ENCODE data around the gene FUT8. TPM values are rescaled to one million over a fixed set of nuclear protein-coding genes. Genes with fewer than 3 reads are reported as not detected.
"Not testable (repeated sequence)": the region's sequence is repeated elsewhere in the genome, so short reads cannot be mapped to it uniquely, and the experiment has no call there.

Gene FUT8
- total and polyA plus RNA-seq, 2 experiments from 2014 or later = 26.6 to 67.5 TPM

DNA sequence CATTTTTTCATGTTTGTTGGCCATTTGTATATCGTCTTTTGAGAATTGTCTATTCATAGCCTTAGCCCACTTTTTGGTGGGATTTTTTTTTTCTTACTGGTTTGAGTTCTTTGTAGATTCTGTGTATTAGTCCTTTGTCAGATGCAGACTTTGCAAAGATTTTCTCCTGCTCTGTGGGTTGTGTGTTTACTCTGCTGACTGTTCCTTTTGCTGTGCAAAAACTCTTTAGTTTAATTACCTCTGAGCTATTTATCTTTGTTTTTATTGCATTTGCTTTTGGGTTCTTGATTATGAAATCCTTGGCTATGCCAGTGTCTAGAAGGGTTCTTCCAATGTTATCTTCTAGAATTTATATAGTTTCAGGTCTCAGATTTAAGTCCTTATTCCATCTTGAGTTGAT lies 220.0 kb downstream of the FUT8 start:
- H3K4me3 ChIP-seq = no peak overlapping the region
- H3K9me2 ChIP-seq (replicated peaks; ENCODE audit: insufficient read depth) = no peaks in the 10 kb centered on the region
- H3K9me3 ChIP-seq (ENCODE audit: low read depth) = peaks cover 4% of the 10 kb centered on the region
- TF ChIP-seq EZH2phosphoT487 (IDR thresholded peaks at IDR 0.05; ENCODE audit: low read depth, severe bottlenecking, unreplicated experiment) = no peak
- TF ChIP-seq, protein P1, sequence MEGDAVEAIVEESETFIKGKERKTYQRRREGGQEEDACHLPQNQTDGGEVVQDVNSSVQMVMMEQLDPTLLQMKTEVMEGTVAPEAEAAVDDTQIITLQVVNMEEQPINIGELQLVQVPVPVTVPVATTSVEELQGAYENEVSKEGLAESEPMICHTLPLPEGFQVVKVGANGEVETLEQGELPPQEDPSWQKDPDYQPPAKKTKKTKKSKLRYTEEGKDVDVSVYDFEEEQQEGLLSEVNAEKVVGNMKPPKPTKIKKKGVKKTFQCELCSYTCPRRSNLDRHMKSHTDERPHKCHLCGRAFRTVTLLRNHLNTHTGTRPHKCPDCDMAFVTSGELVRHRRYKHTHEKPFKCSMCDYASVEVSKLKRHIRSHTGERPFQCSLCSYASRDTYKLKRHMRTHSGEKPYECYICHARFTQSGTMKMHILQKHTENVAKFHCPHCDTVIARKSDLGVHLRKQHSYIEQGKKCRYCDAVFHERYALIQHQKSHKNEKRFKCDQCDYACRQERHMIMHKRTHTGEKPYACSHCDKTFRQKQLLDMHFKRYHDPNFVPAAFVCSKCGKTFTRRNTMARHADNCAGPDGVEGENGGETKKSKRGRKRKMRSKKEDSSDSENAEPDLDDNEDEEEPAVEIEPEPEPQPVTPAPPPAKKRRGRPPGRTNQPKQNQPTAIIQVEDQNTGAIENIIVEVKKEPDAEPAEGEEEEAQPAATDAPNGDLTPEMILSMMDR (IDR thresholded peaks at IDR 0.05; ENCODE audit: poor library complexity) = no peak
- no peak for TF ChIP-seq EZH2 (IDR thresholded peaks at IDR 0.05; ENCODE audit: borderline replicate concordance)
- no peaks in the 10 kb centered on the region for H3K79me2 ChIP-seq
- no peak for DNase-seq (ENCODE audit: low spot score)
- no peaks in the 10 kb centered on the region for H3K36me3 ChIP-seq (replicated peaks; ENCODE audit: insufficient read depth, low read depth)
- H3K27ac ChIP-seq = no peak overlapping the region
- H3K27me3 ChIP-seq = no peaks in the 10 kb centered on the region
- no peaks in the 10 kb centered on the region for H4K20me1 ChIP-seq (ENCODE audit: insufficient read depth, poor library complexity, severe bottlenecking)
- H2AFZ ChIP-seq = no peak overlapping the region
- H3K4me1 ChIP-seq (ENCODE audit: insufficient read depth) = no peaks in the 10 kb centered on the region
- 97% methylated on average over 1 of the region's 1 CpG for WGBS (ENCODE audit: low lambda C conversion rate, missing lambda C conversion rate)
- no peak overlapping the region for H3K4me2 ChIP-seq

DNA sequence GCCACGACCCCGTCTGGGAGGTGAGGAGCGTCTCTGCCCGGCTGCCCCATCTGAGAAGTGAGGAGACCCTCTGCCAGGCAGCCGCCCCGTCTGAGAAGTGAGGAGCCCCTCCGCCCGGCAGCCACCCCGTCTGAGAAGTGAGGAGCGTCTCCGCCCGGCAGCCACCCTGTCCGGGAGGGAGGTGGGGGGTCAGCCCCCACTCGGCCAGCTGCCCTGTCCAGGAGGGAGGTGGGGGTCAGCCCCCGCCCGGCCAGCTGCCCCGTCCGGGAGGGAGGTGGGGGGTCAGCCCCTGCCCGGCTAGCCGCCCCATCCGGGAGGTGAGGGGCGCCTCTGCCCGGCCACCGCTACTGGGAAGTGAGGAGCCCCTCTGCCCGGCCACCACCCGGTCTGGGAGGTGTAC lies 221.1 kb downstream of the FUT8 start:
- not testable (repeated sequence) for H3K27ac ChIP-seq; H3K4me3 ChIP-seq; H4K20me1 ChIP-seq (ENCODE audit: insufficient read depth, poor library complexity, severe bottlenecking); H3K9me3 ChIP-seq (ENCODE audit: low read depth); H3K36me3 ChIP-seq (replicated peaks; ENCODE audit: insufficient read depth, low read depth); H2AFZ ChIP-seq; H3K79me2 ChIP-seq; H3K4me2 ChIP-seq; H3K4me1 ChIP-seq (ENCODE audit: insufficient read depth); DNase-seq (ENCODE audit: low spot score); H3K9me2 ChIP-seq (replicated peaks; ENCODE audit: insufficient read depth); H3K27me3 ChIP-seq
- whole genome bisulfite sequencing (ENCODE audit: low lambda C conversion rate, missing lambda C conversion rate) = 95% methylated on average over 17 of the region's 26 CpGs

GRCh38 chr14:65637780-65638179 lies 225.2 kb downstream of the FUT8 start:
- TF ChIP-seq EZH2 (IDR thresholded peaks at IDR 0.05; ENCODE audit: borderline replicate concordance) (no peak), EZH2phosphoT487 (IDR thresholded peaks at IDR 0.05; ENCODE audit: low read depth, severe bottlenecking, unreplicated experiment) (no peak)
- TF ChIP-seq, protein P1 (IDR thresholded peaks at IDR 0.05; ENCODE audit: poor library complexity) = no peak
- H4K20me1 ChIP-seq (ENCODE audit: insufficient read depth, poor library complexity, severe bottlenecking) = no peaks in the 10 kb centered on the region
- H3K4me3 ChIP-seq = no peak overlapping the region
- H3K9me3 ChIP-seq (ENCODE audit: low read depth) = peaks cover 4% of the 10 kb centered on the region
- no peak for DNase-seq (ENCODE audit: low spot score)
- no peak overlapping the region for H3K27ac ChIP-seq
- H3K4me1 ChIP-seq (ENCODE audit: insufficient read depth) = no peaks in the 10 kb centered on the region
- H3K27me3 ChIP-seq = no peaks in the 10 kb centered on the region
- no peaks in the 10 kb centered on the region for H3K79me2 ChIP-seq
- no peak overlapping the region for H3K4me2 ChIP-seq
- no peaks in the 10 kb centered on the region for H3K9me2 ChIP-seq (replicated peaks; ENCODE audit: insufficient read depth)
- no peak overlapping the region for H2AFZ ChIP-seq
- 84% methylated on average over 7 of the region's 7 CpGs for WGBS (ENCODE audit: low lambda C conversion rate, missing lambda C conversion rate)
- H3K36me3 ChIP-seq (replicated peaks; ENCODE audit: insufficient read depth, low read depth) = no peaks in the 10 kb centered on the region

DNA sequence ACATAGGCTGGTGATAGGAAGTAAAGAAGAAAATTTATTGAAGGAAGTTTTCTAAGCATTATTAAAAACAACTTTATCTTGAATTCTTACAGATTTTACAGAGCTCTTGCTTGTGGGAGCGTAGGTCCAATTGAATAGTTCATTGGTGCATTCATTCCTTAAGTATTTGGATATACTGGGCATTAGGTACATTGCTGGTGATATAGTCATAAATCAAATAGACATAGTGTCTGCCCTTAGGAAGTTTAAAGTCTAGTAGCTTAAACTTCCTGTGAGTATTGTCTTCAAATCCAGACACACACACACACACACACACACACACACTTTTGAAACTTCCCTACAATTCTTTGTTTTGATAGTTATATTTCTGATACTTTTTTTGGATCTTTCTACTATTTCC lies 226.7 kb downstream of the FUT8 start:
- no peak overlapping the region for H3K4me3 ChIP-seq
- no peaks in the 10 kb centered on the region for H3K36me3 ChIP-seq (replicated peaks; ENCODE audit: insufficient read depth, low read depth)
- WGBS (ENCODE audit: low lambda C conversion rate, missing lambda C conversion rate) = 95% methylated on average over 1 of the region's 1 CpG
- H3K27ac ChIP-seq = no peak overlapping the region
- H3K4me2 ChIP-seq = no peak overlapping the region
- no peaks in the 10 kb centered on the region for H3K27me3 ChIP-seq
- no peaks in the 10 kb centered on the region for H4K20me1 ChIP-seq (ENCODE audit: insufficient read depth, poor library complexity, severe bottlenecking)
- no peak for DNase-seq (ENCODE audit: low spot score)
- no peaks in the 10 kb centered on the region for H3K79me2 ChIP-seq
- TF ChIP-seq EZH2phosphoT487 (IDR thresholded peaks at IDR 0.05; ENCODE audit: low read depth, severe bottlenecking, unreplicated experiment) = no peak
- no peak for TF ChIP-seq EZH2 (IDR thresholded peaks at IDR 0.05; ENCODE audit: borderline replicate concordance)
- TF ChIP-seq, protein P1 (IDR thresholded peaks at IDR 0.05; ENCODE audit: poor library complexity) = no peak
- no peaks in the 10 kb centered on the region for H3K9me2 ChIP-seq (replicated peaks; ENCODE audit: insufficient read depth)
- H3K9me3 ChIP-seq (ENCODE audit: low read depth) = peaks cover 4% of the 10 kb centered on the region
- no peaks in the 10 kb centered on the region for H3K4me1 ChIP-seq (ENCODE audit: insufficient read depth)
- no peak overlapping the region for H2AFZ ChIP-seq

Data from hepatocyte (in vitro differentiated cells).